Left lobe of liver (tissue), 2 donors: ENCODE results near the gene KLHDC8B. TPM values are rescaled to one million over a fixed set of nuclear protein-coding genes. Genes with fewer than 3 reads are reported as not detected.

Experiments
- ATAC-seq: fragments of 200-7000 bp; cut with Tn5 transposase; one replicate; pipeline ENCODE4 v1.9.1; 2020; ENCODE audit warnings: mild to moderate bottlenecking, moderate library complexity
- DNase-seq: peaks from one replicate; pipeline ENCODE4 v3.0.0-alpha.2; 2020; ENCODE audit warnings: low spot score
- total RNA-seq: library from RNA; stranded (reverse); gene quantifications from one replicate; pipeline ENCODE4 v1.2.1, GENCODE V29; 2021
- donor health status: DM: no; HTN: no; CAD: no; lungs with moderate emphysema.
- donor health status: DM: no; HTN: yes; CAD: no.

KLHDC8B gene
- total RNA-seq, 1 donor from 2014 or later: 14.0 TPM

GRCh38 chr3:49158103-49158709, 13.2 kb upstream of the KLHDC8B start:
- ATAC-seq: peak; percentile 92
- peak; percentile 66 for DNase-seq

GRCh38 chr3:49158792-49159191, 12.6 kb upstream of the KLHDC8B start:
- peak; percentile 9 for ATAC-seq
- no peak for DNase-seq

GRCh38 chr3:49161197-49161596, 10.2 kb upstream of the KLHDC8B start:
- no peak for DNase-seq
- ATAC-seq: no peak

DNA sequence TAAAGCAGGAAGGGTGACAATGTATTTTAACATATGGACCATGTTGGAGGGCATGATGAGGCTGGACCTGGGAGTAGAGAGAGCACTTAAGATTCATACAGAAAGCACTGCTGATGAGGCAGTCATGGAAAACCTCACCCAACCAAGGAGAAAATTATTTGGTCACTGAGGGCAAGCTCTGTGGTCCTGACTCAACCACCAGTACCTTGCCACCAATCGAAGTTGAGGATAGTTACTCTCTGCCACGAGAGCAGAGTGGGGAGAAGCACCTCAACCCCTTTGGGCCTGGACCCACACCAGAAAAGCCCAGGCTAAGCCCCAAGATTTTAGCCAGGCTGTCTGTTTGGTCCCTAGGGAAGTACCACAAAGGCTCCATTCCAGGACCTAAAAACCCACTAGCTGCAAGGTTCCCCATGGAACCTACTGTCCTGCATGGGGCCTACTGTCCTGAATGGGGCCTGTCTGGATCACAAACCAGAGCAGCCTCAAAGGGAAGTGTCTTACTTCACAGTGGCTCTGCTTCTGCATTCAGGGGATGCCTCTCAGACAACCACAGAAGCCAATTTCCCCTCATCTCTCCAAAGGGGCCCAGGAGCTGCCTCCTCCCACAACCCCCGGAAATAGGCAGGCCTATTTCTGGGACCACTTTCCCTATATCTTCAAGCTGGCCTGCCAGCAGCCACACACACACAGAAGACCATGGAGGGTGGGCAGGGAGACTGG, 9.4 kb upstream of the KLHDC8B start:
- ATAC-seq: no peak

DNA sequence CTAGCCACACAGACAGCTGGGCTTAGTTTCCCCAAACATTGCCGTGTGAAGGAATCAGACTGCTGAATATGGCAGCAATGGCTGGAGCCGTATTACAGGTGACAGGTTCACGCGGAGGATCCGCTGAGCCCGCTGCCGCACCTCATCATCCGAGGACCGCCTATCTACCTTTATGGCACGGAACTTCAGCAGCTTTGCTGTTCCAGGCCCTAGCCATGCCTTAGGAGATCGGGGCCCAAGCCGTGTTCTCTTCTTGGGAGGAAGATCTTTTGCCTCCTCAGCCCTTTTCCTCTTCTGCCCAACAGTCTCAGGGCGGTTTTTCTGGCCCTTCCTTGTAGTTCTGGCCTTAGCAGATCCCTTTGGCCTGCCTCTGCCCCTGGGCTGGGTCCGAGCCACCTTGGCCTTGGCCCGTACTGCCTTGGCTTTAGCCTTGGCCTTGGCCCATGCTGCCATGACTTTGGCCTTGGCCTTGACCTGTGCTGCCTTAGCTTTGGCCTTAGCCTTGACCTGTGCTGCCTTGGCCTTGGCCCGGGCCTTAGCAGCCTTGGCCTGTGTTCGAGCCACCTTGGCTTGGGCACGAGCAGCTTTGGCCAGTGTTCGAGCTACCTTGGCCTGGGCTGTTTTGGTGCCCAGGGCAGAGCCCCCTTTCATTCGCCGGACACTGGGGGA, 8.5 kb upstream of the KLHDC8B start:
- no peak for DNase-seq
- no peak for ATAC-seq

More for the DNA sequence above, 9.4 kb upstream of the KLHDC8B start:
- no peak for DNase-seq

- DNase-seq: no peak
These were observed 7.8 kb upstream of the KLHDC8B start for GRCh38 chr3:49163609-49164008.

GRCh38 chr3:49164983-49165720, 6.2 kb upstream of the KLHDC8B start:
- DNase-seq (no peak), ATAC-seq (no peak)

More at GRCh38 chr3:49163609-49164008, 7.8 kb upstream of the KLHDC8B start:
- no peak for ATAC-seq

DNA sequence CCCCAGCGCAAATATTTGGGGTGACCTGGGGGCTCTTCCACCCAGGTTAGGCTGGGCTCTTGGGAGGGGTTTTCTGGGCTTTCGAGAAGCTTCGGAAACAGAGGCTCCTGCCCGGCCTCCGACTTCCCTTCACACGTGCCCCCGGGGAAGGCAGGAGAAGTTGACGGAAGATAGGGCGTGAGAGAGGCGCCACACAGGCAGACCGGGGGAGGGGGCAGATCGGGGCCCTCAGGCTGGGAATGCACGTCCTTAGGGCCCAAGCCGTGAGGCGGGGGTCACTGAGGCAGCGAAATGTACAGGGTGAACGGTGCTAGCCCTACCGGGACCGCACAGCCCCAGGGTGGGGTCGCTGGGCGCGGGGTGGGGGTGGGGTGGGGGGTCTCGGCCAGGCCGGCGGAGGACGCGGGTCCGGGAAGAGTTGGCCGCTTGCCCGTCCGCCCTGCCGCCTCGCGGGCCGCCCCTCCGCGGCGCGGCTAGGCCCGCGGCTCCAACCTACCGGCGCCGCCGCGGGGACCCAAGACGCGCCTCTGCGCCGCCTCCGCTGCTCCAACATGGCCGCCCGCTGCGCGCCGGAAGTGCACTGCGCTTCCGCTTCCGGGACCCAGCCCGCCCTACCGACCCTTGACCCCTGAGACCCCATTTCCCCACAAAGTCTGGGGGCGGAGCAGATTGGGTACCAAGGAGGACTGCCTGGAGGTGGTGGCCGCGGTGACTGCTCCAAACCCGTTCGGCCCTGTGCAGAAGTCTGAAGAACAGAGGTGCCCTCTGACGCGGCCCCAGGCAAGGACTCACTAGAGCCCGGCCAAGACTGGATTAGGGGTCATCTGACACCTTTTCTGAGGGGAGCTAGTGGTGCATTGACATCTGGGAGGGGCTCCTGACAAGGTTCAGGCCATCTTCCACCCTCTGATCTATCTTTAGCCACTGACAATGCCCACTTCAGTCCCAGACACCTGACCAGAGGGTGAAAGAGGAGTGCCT, 5.3 kb upstream of the KLHDC8B start, which contains the start of gene CCDC71:
Gene CCDC71, minus strand, starts transcription at position 561 of the 981 bp plus-strand sequence. CDS start 2,123 bp downstream, outside the sequence.
- ATAC-seq: peak; percentile 77
- DNase-seq: peak; percentile 72

- peak; percentile 70 for DNase-seq
- ATAC-seq: peak; percentile 59
These were observed 4.4 kb upstream of the KLHDC8B start for GRCh38 chr3:49166752-49167556.

DNA sequence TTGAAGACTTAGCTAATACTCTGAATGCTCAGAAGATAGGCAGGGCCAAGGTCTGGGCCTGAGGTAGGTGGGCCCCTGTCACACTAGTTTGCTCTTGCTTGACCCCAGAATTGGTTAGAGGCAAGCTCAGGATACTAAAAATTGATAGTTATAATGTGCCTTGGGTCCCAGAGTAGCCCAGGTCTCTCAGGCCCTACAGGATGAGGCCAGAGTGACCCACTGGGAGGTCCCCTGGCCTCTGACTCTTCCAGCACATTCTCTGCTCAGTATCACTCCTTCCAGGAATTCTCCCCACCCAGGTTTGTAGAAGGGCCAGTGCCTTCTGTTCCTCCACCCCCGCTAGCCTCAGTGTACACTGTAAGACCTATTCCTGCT, 667 bp upstream of the KLHDC8B start:
- no peak for ATAC-seq

GRCh38 chr3:49171775-49172500, 540 bp downstream of the KLHDC8B start:
- DNase-seq (no peak), ATAC-seq (no peak)

More for the DNA sequence above, 667 bp upstream of the KLHDC8B start:
- DNase-seq: no peak

GRCh38 chr3:49172551-49173041, 1.2 kb downstream of the KLHDC8B start:
- no peak for ATAC-seq

DNA sequence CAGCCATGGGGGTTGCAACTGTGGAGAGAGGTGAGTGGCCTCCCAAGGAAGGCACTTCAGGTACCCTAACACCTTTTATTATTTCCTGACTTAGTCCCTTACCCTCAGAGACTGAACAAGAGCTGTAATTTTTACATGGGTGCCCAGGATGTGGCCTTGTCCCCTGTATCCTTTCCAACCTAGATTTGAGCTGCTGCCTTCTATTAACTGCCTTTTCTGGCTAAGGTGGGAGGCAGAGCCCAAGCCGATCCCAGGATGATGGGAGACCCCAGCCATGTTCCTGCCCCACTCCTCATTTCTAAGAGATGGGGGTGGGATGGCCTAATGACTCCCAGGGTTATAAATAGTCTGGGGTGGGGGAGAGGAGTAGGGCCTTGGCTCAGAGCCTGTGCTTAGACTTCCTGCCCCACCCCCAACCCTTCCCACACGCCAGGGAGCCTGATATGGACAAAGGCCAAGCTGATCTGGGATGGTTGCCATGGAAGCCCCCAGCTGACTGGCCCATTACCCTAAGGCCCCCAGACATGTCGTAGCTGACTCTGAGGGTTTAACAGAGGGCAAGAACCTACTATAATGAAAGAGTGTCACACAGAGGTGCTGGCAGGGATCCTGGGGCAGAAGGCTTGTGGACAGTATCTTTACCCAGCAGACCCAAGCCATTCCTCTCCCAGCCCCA, 1.9 kb downstream of the KLHDC8B start:
- peak; percentile 68 for DNase-seq

More at GRCh38 chr3:49172551-49173041, 1.2 kb downstream of the KLHDC8B start:
- no peak for DNase-seq

DNA sequence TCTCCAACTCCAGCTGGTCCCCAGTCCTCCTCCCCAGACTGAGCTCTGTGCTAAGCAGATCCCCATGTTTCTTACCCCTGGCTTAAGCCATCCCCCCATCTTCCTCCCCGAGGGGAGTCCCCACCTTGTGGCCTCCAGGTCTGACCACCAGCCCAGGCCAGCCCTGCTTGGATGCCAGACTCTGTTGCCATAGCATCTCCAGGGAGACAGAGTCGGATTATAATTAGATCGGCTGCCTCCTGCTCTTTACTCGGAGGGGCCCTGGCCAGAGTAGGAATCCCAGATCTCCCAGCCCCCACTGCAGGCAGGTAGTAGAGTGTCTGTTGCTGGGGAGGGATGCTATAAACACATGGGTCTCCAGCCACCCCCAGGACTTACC, 2.4 kb downstream of the KLHDC8B start:
- ATAC-seq: no peak
- no peak for DNase-seq

More for the DNA sequence above, 1.9 kb downstream of the KLHDC8B start:
- ATAC-seq: peak; percentile 5

DNA sequence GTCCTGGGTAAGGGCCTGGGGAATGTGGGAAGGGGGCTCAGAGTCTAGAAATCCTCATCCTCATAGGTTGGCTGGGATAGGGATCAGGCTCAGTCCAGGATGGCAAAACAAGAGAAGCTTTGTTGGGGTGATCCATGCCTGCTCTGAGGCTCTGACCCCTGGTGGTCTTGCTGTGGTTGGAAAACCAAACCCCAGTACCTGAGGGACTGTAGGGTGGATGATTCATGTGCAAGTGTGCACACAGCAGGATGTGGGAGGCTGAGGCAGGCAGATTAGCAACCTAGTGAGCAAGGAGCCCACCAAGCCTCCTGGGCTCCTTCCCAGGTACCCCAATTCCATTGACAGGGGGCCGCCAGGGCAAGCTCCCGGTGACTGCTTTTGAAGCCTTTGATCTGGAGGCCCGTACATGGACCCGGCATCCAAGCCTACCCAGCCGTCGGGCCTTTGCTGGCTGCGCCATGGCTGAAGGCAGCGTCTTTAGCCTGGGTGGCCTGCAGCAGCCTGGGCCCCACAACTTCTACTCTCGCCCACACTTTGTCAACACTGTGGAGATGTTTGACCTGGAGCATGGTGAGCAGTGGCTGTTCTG, 3.1 kb downstream of the KLHDC8B start:
- no peak for ATAC-seq
- no peak for DNase-seq

- ATAC-seq: no peak
- no peak for DNase-seq
These were observed 4.1 kb downstream of the KLHDC8B start for GRCh38 chr3:49175530-49175929.

- DNase-seq: no peak
- no peak for ATAC-seq
These were observed 5.7 kb downstream of the KLHDC8B start for GRCh38 chr3:49177073-49177472.
